HEK293T (cell line): ENCODE measurements around the gene NMNAT2.

Experiments used
- BHLHE40 ChIP-seq: fragments of 450-650 bp; IDR thresholded peaks from 2 replicates; pipeline ENCODE4 v1.6.1; 2016; ENCODE audit warnings: mild to moderate bottlenecking, moderate library complexity, borderline replicate concordance
- SP1 ChIP-seq: fragments of 450-650 bp; IDR thresholded peaks from 2 replicates; pipeline ENCODE4 v1.6.1; 2017
- ZNF384 ChIP-seq: fragments of 450-650 bp; IDR thresholded peaks from 2 replicates; pipeline ENCODE4 v1.6.1; 2016

DNA sequence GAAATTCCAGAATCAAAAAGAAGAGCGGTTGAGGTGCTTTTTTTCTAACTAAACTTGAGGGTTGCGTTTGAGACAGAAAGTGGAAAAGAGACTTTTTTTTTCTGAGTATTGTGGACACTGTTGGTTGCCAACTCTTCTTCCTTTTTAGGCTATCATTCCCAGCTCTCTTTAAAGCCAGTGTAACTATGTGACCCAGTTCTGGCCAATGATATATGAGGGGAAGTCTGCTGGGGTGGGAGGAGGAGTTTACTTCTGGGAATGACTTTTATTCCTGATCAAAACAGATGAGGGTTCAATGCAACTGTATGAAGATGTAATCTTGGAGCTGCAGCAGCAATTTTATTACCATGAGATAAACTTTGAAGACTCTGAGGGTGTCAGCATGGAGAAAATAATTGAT, 17.3 kb upstream of the NMNAT2 start:
- TF ChIP-seq BHLHE40: no peak
- TF ChIP-seq ZNF384: no peak
- no peak for TF ChIP-seq SP1
